HepG2 (cell line): ENCODE measurements around the gene CDC42BPG. TPM values are rescaled to one million over a fixed set of nuclear protein-coding genes. Genes with fewer than 3 reads are reported as not detected.

Experiments
- ATAC-seq: fragments of 200-7000 bp; cut with Tn5 transposase; 3 replicates; pipeline ENCODE4 v1.9.1; 2020; ENCODE audit warnings: mild to moderate bottlenecking, moderate library complexity
- BruUV-seq: library from RNA; stranded (reverse); fragments of 400-500 nt; replicated peaks from 2 replicates; lab custom pipeline; 2021; lab: Mats Ljungman, UMichigan
- CTCF ChIA-PET: fragments of 300-600 bp; formaldehyde crosslinking; extraction: SDS; loops from one replicate; lab custom pipeline; 2021; ENCODE audit warnings: low total read pairs, inconsistent platforms, low intra/inter-chr PET ratio; lab: Yijun Ruan, JAX
- POLR2A ChIA-PET: fragments of 350-600 bp; sonication (Branson Sonifier 250); formaldehyde crosslinking; loops from one replicate; lab custom pipeline; 2020; ENCODE audit warnings: antibody characterized with exemption, inconsistent platforms; lab: Yijun Ruan, JAX
- DNase-seq: peaks from one replicate; pipeline ENCODE4 v3.0.0-alpha.2; 2015; ENCODE audit warnings: low spot score
- FAIRE-seq: peaks from 3 replicates; lab custom pipeline; 2011; peaks lifted over from hg19 to GRCh38; lab: Jason Lieb, UNC
- H2AFZ ChIP-seq: one replicate; pipeline ENCODE4 v1.6.1; 2011; ENCODE audit warnings: low read length, inconsistent platforms
- H3K27ac ChIP-seq: fragments of 300-600 bp; 3 replicates; pipeline ENCODE4 v1.8.0; 2011; ENCODE audit warnings: mixed run types, mild to moderate bottlenecking, mixed read lengths, low read length, inconsistent platforms; ENCODE audit not compliant: insufficient read depth; ENCODE audit errors: extremely low read length
- H3K27me3 ChIP-seq, 2 experiments: fragments of 200-600 bp in 1 of 2; 2 replicates in 1 of 2; 3 replicates in 1 of 2; pipeline versions ENCODE4 v1.6.0 to v1.8.0; 2011; ENCODE audit warnings: low read length in 2 of 2, mild to moderate bottlenecking in 2 of 2, moderate library complexity in 2 of 2, inconsistent platforms in 1 of 2; ENCODE audit not compliant: insufficient read depth in 2 of 2, control insufficient read depth in 1 of 2
- H3K36me3 ChIP-seq, 2 experiments: fragments of 200-600 bp in 1 of 2; replicated peaks in 1 of 2; 2 replicates in 1 of 2; 3 replicates in 1 of 2; pipeline versions ENCODE4 v1.5.1 to v1.8.0; 2011; ENCODE audit warnings: low read length in 2 of 2, inconsistent platforms in 1 of 2; ENCODE audit not compliant: insufficient read depth in 2 of 2, control insufficient read depth in 1 of 2
- H3K4me1 ChIP-seq: 2 replicates; pipeline ENCODE4 v1.5.1; 2012; ENCODE audit warnings: low read length, inconsistent platforms; ENCODE audit not compliant: insufficient read depth
- H3K4me2 ChIP-seq: 2 replicates; pipeline ENCODE4 v1.6.0; 2011; ENCODE audit warnings: low read depth, low read length, inconsistent platforms
- H3K4me3 ChIP-seq, 3 experiments: fragments of 200-600 bp in 1 of 3; sonication (generic), shearing (Covaris generic) in 1 of 3; replicated peaks in 1 of 3; 2 replicates each; pipeline ENCODE4 v1.5.1; 2011 to 2016; ENCODE audit warnings: low read length in 3 of 3, inconsistent platforms in 2 of 3, low read depth in 2 of 3, mild to moderate bottlenecking in 2 of 3, control low read depth in 1 of 3, mixed read lengths in 1 of 3; ENCODE audit not compliant: insufficient read depth in 1 of 3
- H3K79me2 ChIP-seq: one replicate; pipeline ENCODE4 v1.6.1; 2011; ENCODE audit warnings: low read length, inconsistent platforms; ENCODE audit not compliant: insufficient read depth
- H3K9ac ChIP-seq: 2 replicates; pipeline ENCODE4 v1.6.0; 2011; ENCODE audit warnings: mild to moderate bottlenecking, low read depth, low read length, inconsistent platforms; ENCODE audit not compliant: insufficient read depth
- H3K9me3 ChIP-seq: 2 replicates; pipeline ENCODE4 v1.5.1; 2012; ENCODE audit warnings: mild to moderate bottlenecking, low read length
- H4K20me1 ChIP-seq: 2 replicates; pipeline ENCODE4 v1.6.0; 2011; ENCODE audit warnings: inconsistent platforms, mild to moderate bottlenecking, low read length, moderate library complexity; ENCODE audit not compliant: insufficient read depth
- CEBPB ChIP-seq: IDR thresholded peaks from 2 replicates; pipeline ENCODE4 v1.6.1; 2011; ENCODE audit warnings: low read depth, low read length, improper control_type of control experiment, borderline replicate concordance
- GABPA ChIP-seq, 2 experiments: IDR thresholded peaks; 2 replicates each; pipeline ENCODE4 v1.6.1; 2011 to 2016; ENCODE audit warnings: low read depth in 2 of 2, low read length in 1 of 2, missing biosample characterization in 1 of 2, missing genetic modification characterization in 1 of 2
- HCFC1 ChIP-seq: fragments of 150-350 bp; IDR thresholded peaks from 2 replicates; pipeline ENCODE4 v1.6.1; 2014; ENCODE audit warnings: low read depth, low read length
- MYC ChIP-seq: sonication (generic); formaldehyde crosslinking; IDR thresholded peaks from 2 replicates; pipeline ENCODE4 v1.9.0; 2021; ENCODE audit warnings: missing genetic modification reagents, borderline replicate concordance
- TFAP4 ChIP-seq: sonication (generic); IDR thresholded peaks from 2 replicates; pipeline ENCODE4 v1.6.1; 2016; ENCODE audit warnings: low read depth, borderline replicate concordance
- YY1 ChIP-seq: IDR thresholded peaks from 2 replicates; pipeline ENCODE4 v1.6.1; 2011; ENCODE audit warnings: low read length, low read depth, moderate library complexity, mild to moderate bottlenecking; ENCODE audit not compliant: insufficient read depth, insufficient replicate concordance
- ZBTB38 ChIP-seq: sonication (generic); formaldehyde crosslinking; IDR thresholded peaks from 2 replicates; pipeline ENCODE4 v1.5.1; 2020; ENCODE audit warnings: mild to moderate bottlenecking, missing genetic modification reagents
- ZFX ChIP-seq: sonication (generic); formaldehyde crosslinking; IDR thresholded peaks from 2 replicates; pipeline ENCODE4 v1.4.0; 2020; ENCODE audit warnings: mild to moderate bottlenecking, low read depth, missing genetic modification reagents, moderate library complexity
- ZFY ChIP-seq: sonication (generic); formaldehyde crosslinking; IDR thresholded peaks from 2 replicates; pipeline ENCODE4 v1.4.0; 2020; ENCODE audit warnings: missing genetic modification reagents
- ZMYM3 ChIP-seq: sonication (generic); formaldehyde crosslinking; IDR thresholded peaks from 2 replicates; pipeline ENCODE4 v1.5.1; 2020; ENCODE audit warnings: mild to moderate bottlenecking, missing genetic modification reagents
- ZMYM4 ChIP-seq: sonication (generic); formaldehyde crosslinking; IDR thresholded peaks from 2 replicates; pipeline ENCODE4 v1.8.1; 2023; ENCODE audit warnings: mild to moderate bottlenecking, missing genetic modification reagents
- ZNF124 ChIP-seq: sonication (generic); formaldehyde crosslinking; IDR thresholded peaks from 2 replicates; pipeline ENCODE4 v1.4.0; 2020; ENCODE audit warnings: missing genetic modification reagents
- ZNF143 ChIP-seq: sonication (generic); formaldehyde crosslinking; IDR thresholded peaks from 2 replicates; pipeline ENCODE4 v1.4.0; 2020; ENCODE audit warnings: missing genetic modification reagents
- ZNF335 ChIP-seq: sonication (generic); formaldehyde crosslinking; IDR thresholded peaks from 2 replicates; pipeline ENCODE4 v1.4.0; 2020; ENCODE audit warnings: missing genetic modification reagents
- ZNF563 ChIP-seq: sonication (generic); formaldehyde crosslinking; IDR thresholded peaks from 2 replicates; pipeline ENCODE4 v1.8.0; 2022; ENCODE audit warnings: mild to moderate bottlenecking, moderate library complexity, missing genetic modification reagents
- WGBS: methylation state at CpG from one replicate; pipeline ENCODE4 v1.1.6; 2017; ENCODE audit warnings: low lambda C conversion rate; 5-methylcytosine and 5-hydroxymethylcytosine counted together
- in situ Hi-C: cut with HindIII; loops from 2 replicates; pipeline ENCODE4 v1.10.0; 2017; ENCODE audit warnings: low pct_unique_long_range_greater_than_20kb; ENCODE audit not compliant: extremely low pct_ligation_motif_present
- intact Hi-C: fragments of 100-400 bp; cut with micrococcal nuclease; formaldehyde crosslinking; loops from one replicate; pipeline ENCODE4 v1.10.0; 2022; ENCODE audit not compliant: unreplicated experiment
- polyA plus RNA-seq, 8 experiments: library from polyadenylated mRNA; depleted of rRNA in 3 of 8; stranded (reverse) in 7 of 8; unstranded in 1 of 8; fragments of >200 nt; fragmentation: Illumina TruSeq in 4 of 8; extraction: Trizol in 4 of 8; gene quantifications; 2 replicates each; pipeline versions ENCODE4 v1.2.1 to v1.2.3, GENCODE V29; 2011 to 2016; ENCODE audit warnings: low read depth in 4 of 8, missing spikeins in 1 of 8, mixed read lengths in 1 of 8; ENCODE audit not compliant: insufficient read depth in 1 of 8
- total RNA-seq, 5 experiments: library from RNA; depleted of rRNA; stranded (reverse); fragments of >200 nt; fragmentation: Illumina TruSeq; extraction: Trizol; gene quantifications; 2 replicates each; pipeline ENCODE4 v1.2.3, GENCODE V29; 2016; ENCODE audit warnings: low read depth in 1 of 5
- TF ChIP-seq, protein P1 (sequence below): sonication (generic); formaldehyde crosslinking; IDR thresholded peaks from 2 replicates; pipeline ENCODE4 v1.4.0; 2020; ENCODE audit warnings: missing genetic modification reagents

CDC42BPG gene
- total and polyA plus RNA-seq, 2 of the 13 experiments (the other 11 are each of a cell fraction or from before 2014, with no cell fraction given), result 0.55 to 1.4 TPM

DNA sequence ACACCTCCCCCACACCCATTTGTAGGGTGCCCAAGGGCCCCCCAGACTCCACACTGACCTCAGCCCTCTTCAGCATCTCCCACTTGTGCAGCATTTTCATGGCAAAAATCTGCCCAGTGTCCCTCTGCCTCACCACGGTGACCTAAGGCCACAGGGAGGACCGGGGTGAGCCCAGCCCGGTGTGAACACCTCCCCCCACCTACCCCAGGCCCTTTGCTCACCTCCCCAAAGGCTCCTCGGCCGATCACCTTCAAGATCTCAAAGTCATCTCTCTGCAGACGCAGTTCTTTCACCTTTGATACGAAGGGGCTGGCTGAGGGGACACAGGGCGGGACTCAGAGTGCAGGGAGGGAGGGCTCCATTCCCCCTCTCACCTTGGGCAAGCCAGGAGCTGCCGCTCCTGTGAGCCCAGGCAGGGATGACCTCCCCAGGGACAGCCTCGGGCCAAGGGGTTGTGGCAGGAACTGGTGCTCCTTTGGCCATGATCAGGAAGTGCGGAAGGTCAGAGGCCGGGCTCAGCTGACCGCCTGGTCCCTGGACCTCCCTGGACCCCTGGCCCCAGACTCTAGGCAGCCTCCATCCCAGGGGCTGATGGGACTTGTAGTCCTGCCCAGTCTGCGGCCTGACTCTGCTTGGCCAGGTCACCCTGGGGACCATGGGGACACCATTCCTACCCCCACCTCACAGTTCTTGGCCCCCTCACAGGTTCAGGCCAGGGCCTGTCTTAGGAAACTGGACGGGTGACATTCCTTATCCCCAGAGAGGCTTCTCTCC lies 2.7 kb downstream of the CDC42BPG start:
- Histone ChIP-seq H3K79me2 (no peaks in the 10 kb centered on the region), H3K36me3 (no peaks in the 10 kb centered on the region), H3K27me3 (no peaks in the 10 kb centered on the region; a peak in 2 of 5 replicates), H4K20me1 (no peaks in the 10 kb centered on the region), H3K9ac (no peak overlapping the region; the same call in 1 of the 2 replicates), H2AFZ (no peak overlapping the region), H3K4me3 (no peak overlapping the region), H3K27ac (no peak overlapping the region), H3K4me2 (peak overlapping the region; percentile 99; the same call in 1 of the 2 replicates), H3K9me3 (no peaks in the 10 kb centered on the region), H3K4me1 (peaks cover 46% of the 10 kb centered on the region)
- no TSS peak for BruUV-seq
- POLR2A ChIA-PET, result interaction anchor here (1.2 to 1.4 kb wide), 2 partner anchors 63 to 172 kb away, joined by 5 to 6 read pairs; partner anchors contain the start of gene ARL2
- intact Hi-C loops (loop anchor here (10.0 kb wide), 1 partner anchor 57 kb away; no protein-coding TSS in a partner anchor), in situ Hi-C loops (loop anchor here (5.0 kb wide), 1 partner anchor 39 kb away; the partner anchor contains the start of gene MAP4K2)
- ATAC-seq, result no peak
- CTCF ChIA-PET, result no interaction called here
- no peak for FAIRE-seq
- DNase-seq, result no peak
- WGBS, result 78% methylated on average over 7 of the region's 15 CpGs
- TF ChIP-seq ZMYM3 (CRISPR knock-in tag) (peak; percentile 61), ZNF143 (CRISPR knock-in tag) (peak; percentile 89), TFAP4 (peak; percentile 67; the same call in 1 of the 2 replicates), ZNF563 (CRISPR knock-in tag) (0 out of 2 replicates have a peak, but pooled peaks have one; percentile 9), GABPA (IDR thresholded peaks at IDR 0.05; ENCODE audit: low read depth, low read length) (no peak), GABPA (CRISPR knock-in tag; IDR thresholded peaks at IDR 0.05; ENCODE audit: low read depth) (peak; percentile 53), YY1 (peak; percentile 48), ZMYM4 (CRISPR knock-in tag) (0 out of 2 replicates have a peak, but pooled peaks have one; percentile 11), ZNF124 (CRISPR knock-in tag) (no peak), ZFY (peak; percentile 37; the same call in 1 of the 2 replicates), CEBPB (no peak), MYC (0 out of 2 replicates have a peak, but pooled peaks have one; percentile 18), ZNF335 (no peak), HCFC1 (peak; percentile 57), ZBTB38 (CRISPR knock-in tag) (peak; percentile 92), ZFX (CRISPR knock-in tag) (peak; percentile 30; the same call in 1 of the 2 replicates)
- TF ChIP-seq, protein P1, sequence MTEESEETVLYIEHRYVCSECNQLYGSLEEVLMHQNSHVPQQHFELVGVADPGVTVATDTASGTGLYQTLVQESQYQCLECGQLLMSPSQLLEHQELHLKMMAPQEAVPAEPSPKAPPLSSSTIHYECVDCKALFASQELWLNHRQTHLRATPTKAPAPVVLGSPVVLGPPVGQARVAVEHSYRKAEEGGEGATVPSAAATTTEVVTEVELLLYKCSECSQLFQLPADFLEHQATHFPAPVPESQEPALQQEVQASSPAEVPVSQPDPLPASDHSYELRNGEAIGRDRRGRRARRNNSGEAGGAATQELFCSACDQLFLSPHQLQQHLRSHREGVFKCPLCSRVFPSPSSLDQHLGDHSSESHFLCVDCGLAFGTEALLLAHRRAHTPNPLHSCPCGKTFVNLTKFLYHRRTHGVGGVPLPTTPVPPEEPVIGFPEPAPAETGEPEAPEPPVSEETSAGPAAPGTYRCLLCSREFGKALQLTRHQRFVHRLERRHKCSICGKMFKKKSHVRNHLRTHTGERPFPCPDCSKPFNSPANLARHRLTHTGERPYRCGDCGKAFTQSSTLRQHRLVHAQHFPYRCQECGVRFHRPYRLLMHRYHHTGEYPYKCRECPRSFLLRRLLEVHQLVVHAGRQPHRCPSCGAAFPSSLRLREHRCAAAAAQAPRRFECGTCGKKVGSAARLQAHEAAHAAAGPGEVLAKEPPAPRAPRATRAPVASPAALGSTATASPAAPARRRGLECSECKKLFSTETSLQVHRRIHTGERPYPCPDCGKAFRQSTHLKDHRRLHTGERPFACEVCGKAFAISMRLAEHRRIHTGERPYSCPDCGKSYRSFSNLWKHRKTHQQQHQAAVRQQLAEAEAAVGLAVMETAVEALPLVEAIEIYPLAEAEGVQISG (CRISPR knock-in tag), result peak; percentile 40; the same call in 1 of the 2 replicates
